Esophagus muscularis mucosa (tissue), 4 donors: ENCODE results near the gene CA12. TPM values are rescaled to one million over a fixed set of nuclear protein-coding genes. Genes with fewer than 3 reads are reported as not detected.

Experiments used
- DNase-seq: peaks from one replicate; pipeline ENCODE4 v3.0.0-alpha.2; 2017; ENCODE audit errors: extremely low spot score
- H3K27ac ChIP-seq, 4 donors: fragments of 200-600 bp; sonication (generic); replicated peaks in 1 of 4; 1 replicate in 3 of 4; 2 replicates in 1 of 4; pipeline ENCODE4 v1.5.1; 2016 to 2019; ENCODE audit warnings: mild to moderate bottlenecking in 1 of 4
- H3K27me3 ChIP-seq, 4 donors: fragments of 200-600 bp; sonication (generic); one replicate each; pipeline versions ENCODE4 v1.5.1 to v1.6.0; 2016 to 2019
- H3K36me3 ChIP-seq, 4 donors: fragments of 200-600 bp; sonication (generic); one replicate each; pipeline ENCODE4 v1.5.1; 2016 to 2019
- H3K4me1 ChIP-seq, 4 donors: fragments of 200-600 bp; sonication (generic); one replicate each; pipeline ENCODE4 v1.5.1; 2016 to 2019
- H3K4me3 ChIP-seq, 4 donors: fragments of 200-600 bp; sonication (generic); 1 replicate in 2 of 4; 2 replicates in 2 of 4; pipeline ENCODE4 v1.5.1; 2016 to 2019; ENCODE audit warnings: mild to moderate bottlenecking in 4 of 4, moderate library complexity in 1 of 4
- H3K9me3 ChIP-seq, 4 donors: fragments of 200-600 bp; sonication (generic); 1 replicate in 3 of 4; 2 replicates in 1 of 4; pipeline ENCODE4 v1.5.1; 2016 to 2019
- EP300 ChIP-seq: sonication (generic); formaldehyde crosslinking; IDR thresholded peaks from one replicate; pipeline ENCODE4 v1.6.1; 2017; ENCODE audit warnings: antibody characterized with exemption
- POLR2A ChIP-seq: fragments of 450-650 bp; IDR thresholded peaks from one replicate; pipeline ENCODE4 v1.6.1; 2017; ENCODE audit warnings: antibody characterized with exemption, moderate library complexity, mild to moderate bottlenecking, low read depth
- POLR2AphosphoS5 ChIP-seq, 2 donors: sonication (generic); formaldehyde crosslinking; IDR thresholded peaks; one replicate each; pipeline ENCODE4 v1.6.1; 2017; ENCODE audit warnings: antibody characterized with exemption in 2 of 2
- WGBS: methylation state at CpG from one replicate; pipeline ENCODE4 v1.1.5; 2018; 5-methylcytosine and 5-hydroxymethylcytosine counted together
- intact Hi-C: fragments of 100-400 bp; cut with DNase I; formaldehyde crosslinking; loops from one replicate; pipeline ENCODE4 v1.15.1; 2023
- total RNA-seq, 4 donors: library from RNA; depleted of rRNA; stranded (reverse); fragments of >200 nt; gene quantifications; one replicate each; pipeline versions ENCODE4 v1.1.0 to v1.2.1, GENCODE V29; 2016
- TF ChIP-seq, protein P1 (sequence below), 3 experiments: fragments of 200-600 bp in 2 of 3; fragments of 450-650 bp in 1 of 3; sonication (generic) in 2 of 3; IDR thresholded peaks; one replicate each; pipeline ENCODE4 v1.5.1; 2017 to 2019; ENCODE audit warnings: antibody characterized with exemption in 3 of 3, mild to moderate bottlenecking in 2 of 3, moderate library complexity in 1 of 3

CA12 gene
- total RNA-seq, 4 donors from 2014 or later: 2.3 to 14.5 (median 6.0) TPM

DNA sequence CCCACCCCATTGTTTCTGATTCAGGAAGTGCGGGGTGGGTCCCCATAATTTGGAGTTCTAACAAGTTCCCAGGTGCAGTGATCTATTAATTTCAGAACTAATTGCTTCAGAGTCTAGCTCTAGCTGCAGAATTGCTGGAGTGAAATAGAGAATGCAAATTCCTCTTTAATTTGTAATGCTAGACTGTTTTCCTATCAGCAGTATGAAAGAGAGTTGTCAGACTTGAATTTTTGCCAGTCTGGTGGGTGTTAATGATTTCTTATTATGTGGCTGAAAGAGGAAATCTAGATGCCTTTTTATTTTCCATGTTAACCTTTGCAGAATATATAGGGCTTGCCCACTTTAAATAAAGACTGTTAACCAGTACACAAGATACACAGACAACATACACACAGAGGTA is 80.6 kb downstream of the CA12 start:
- 67% methylated on average over 1 of the region's 1 CpG for WGBS
- Histone ChIP-seq H3K27ac (no peak overlapping the region), H3K36me3 (peaks cover 18 to 83% (median 41%) of the 10 kb centered on the region in 4 donors), H3K4me1 (no peaks in the 10 kb centered on the region), H3K4me3 (no peak overlapping the region), H3K27me3 (no peaks in the 10 kb centered on the region), H3K9me3 (no peaks in the 10 kb centered on the region)
- intact Hi-C loops: no loop called here
- DNase-seq: no peak
- TF ChIP-seq EP300 (no peak), POLR2A (no peak), POLR2AphosphoS5 (IDR thresholded peaks at IDR 0.05) (no peak)
- TF ChIP-seq, protein P1, sequence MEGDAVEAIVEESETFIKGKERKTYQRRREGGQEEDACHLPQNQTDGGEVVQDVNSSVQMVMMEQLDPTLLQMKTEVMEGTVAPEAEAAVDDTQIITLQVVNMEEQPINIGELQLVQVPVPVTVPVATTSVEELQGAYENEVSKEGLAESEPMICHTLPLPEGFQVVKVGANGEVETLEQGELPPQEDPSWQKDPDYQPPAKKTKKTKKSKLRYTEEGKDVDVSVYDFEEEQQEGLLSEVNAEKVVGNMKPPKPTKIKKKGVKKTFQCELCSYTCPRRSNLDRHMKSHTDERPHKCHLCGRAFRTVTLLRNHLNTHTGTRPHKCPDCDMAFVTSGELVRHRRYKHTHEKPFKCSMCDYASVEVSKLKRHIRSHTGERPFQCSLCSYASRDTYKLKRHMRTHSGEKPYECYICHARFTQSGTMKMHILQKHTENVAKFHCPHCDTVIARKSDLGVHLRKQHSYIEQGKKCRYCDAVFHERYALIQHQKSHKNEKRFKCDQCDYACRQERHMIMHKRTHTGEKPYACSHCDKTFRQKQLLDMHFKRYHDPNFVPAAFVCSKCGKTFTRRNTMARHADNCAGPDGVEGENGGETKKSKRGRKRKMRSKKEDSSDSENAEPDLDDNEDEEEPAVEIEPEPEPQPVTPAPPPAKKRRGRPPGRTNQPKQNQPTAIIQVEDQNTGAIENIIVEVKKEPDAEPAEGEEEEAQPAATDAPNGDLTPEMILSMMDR (IDR thresholded peaks at IDR 0.05): no peak

DNA sequence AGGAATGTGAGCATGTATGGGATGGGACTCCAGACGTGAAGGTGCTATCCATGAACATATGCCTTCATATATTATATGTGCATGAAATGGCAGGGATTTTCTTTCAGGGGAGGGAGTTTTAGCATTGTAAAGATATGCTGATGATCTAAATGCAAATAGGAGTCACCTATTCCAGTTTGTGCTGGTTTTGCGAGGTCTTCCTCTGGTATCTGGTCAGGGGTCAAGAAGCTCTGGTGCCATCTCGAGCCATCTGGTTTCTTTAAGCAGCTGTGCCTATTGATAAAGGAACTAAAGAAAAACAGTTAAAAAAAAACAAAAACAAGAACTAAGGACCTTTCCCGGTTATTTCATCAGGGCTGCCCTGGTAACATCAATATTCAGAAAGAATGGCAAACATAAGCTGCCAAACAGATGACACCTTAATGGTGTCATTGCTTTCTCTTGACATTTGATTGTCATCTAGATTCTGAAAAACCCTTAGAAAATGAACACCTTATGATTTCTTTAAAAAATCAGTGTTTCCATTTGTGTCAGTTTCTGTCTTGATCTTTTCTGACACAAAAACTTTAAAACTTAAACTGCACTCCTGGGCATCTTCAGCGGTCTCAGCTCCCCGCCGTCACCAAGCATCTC is 81.6 kb downstream of the CA12 start:
- intact Hi-C loops: no loop called here
- H3K4me3 ChIP-seq: no peak overlapping the region
- no peaks in the 10 kb centered on the region for H3K9me3 ChIP-seq
- no peaks in the 10 kb centered on the region for H3K4me1 ChIP-seq
- TF ChIP-seq, protein P1 (IDR thresholded peaks at IDR 0.05): no peak
- TF ChIP-seq POLR2A (no peak), EP300 (no peak)
- 92% methylated on average over 7 of the region's 7 CpGs for WGBS
- DNase-seq: no peak
- peaks cover 12 to 75% (median 35%) of the 10 kb centered on the region in 4 donors for H3K36me3 ChIP-seq
- no peaks in the 10 kb centered on the region for H3K27me3 ChIP-seq
- H3K27ac ChIP-seq: no peak overlapping the region

DNA sequence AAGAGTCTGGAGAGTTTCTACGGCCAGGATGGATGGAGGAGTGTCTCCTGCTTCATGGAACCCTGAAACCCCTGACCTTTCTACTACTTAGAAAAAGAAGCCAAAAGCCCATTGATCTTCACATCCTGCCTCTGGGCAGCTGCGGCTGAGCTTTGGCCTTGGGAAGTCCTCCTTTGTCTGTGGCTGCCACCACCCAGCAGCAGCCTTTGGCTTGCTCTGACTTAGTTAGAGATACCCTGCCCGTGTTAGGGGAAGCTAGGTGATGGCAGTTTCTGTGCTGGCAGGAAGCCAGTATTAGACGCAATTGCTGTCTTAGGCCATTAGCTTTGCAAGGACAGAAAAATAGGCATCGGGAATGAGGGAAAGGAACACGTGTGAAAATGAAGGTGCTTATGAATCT is 85.5 kb downstream of the CA12 start:
- Histone ChIP-seq H3K9me3 (no peaks in the 10 kb centered on the region), H3K4me1 (peaks cover 0 to 8% (median 5%) of the 10 kb centered on the region in 4 donors), H3K36me3 (peaks cover 0 to 64% (median 19%) of the 10 kb centered on the region in 4 donors), H3K4me3 (no peak overlapping the region), H3K27me3 (no peaks in the 10 kb centered on the region), H3K27ac (no peak overlapping the region)
- DNase-seq: no peak
- TF ChIP-seq, protein P1 (IDR thresholded peaks at IDR 0.05): no peak
- TF ChIP-seq POLR2A (no peak), POLR2AphosphoS5 (IDR thresholded peaks at IDR 0.05) (no peak)
- intact Hi-C loops: no loop called here
- 80% methylated on average over 6 of the region's 6 CpGs for WGBS

DNA sequence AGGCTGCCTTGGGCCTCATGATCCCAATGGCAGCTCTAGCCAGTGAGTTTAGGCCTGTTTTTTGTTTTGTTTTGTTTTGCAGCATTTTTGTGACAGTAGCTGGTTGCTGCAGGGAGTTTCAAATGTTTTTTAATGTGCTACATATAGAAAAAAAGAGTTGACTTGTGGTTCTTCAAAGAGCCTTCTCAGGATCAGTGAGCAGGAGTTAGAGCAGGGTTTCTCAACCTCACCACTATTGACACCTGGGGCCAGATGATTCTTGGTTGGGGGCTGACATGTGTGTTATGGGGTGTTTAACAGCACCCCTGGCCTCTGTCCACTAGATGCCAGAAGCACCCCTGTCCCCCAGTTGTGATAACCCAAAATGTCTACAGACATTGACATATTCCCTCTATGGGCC is 86.3 kb downstream of the CA12 start:
- H3K27me3 ChIP-seq: no peaks in the 10 kb centered on the region
- H3K4me3 ChIP-seq: no peak overlapping the region
- no peak overlapping the region for H3K27ac ChIP-seq
- intact Hi-C loops: no loop called here
- no peak for TF ChIP-seq EP300
- TF ChIP-seq POLR2AphosphoS5 (IDR thresholded peaks at IDR 0.05): no peak
- TF ChIP-seq POLR2A: no peak
- TF ChIP-seq, protein P1 (IDR thresholded peaks at IDR 0.05): no peak
- peaks cover 0 to 9% (median 6%) of the 10 kb centered on the region in 4 donors for H3K4me1 ChIP-seq
- H3K36me3 ChIP-seq: peaks cover 0 to 61% (median 19%) of the 10 kb centered on the region in 4 donors
- no peak for DNase-seq
- H3K9me3 ChIP-seq: no peaks in the 10 kb centered on the region

DNA sequence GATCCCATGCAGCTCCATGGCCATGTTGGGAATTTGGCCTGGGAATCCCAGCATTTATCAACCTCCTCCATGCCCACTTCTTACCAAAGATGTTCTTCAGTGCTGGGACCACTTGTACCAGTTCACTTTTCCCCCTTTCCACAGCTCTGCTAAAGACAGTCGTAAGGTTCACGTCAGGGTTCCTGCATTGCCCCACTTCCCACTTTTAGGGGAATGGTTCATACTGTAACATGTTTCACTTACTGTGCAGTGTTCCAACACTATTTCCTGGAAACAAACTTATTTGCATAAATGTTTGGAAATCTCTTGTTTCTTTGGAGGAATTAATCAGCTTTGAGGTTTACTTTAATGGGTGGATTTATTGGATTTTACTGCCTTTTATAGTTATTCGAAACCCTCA is 87.3 kb downstream of the CA12 start:
- WGBS: 98% methylated on average over 3 of the region's 3 CpGs
- no peak for DNase-seq
- H3K27me3 ChIP-seq: no peaks in the 10 kb centered on the region
- no peaks in the 10 kb centered on the region for H3K9me3 ChIP-seq
- intact Hi-C loops: no loop called here
- H3K4me3 ChIP-seq: no peak overlapping the region
- TF ChIP-seq POLR2AphosphoS5 (IDR thresholded peaks at IDR 0.05) (no peak), POLR2A (no peak), EP300 (no peak)
- TF ChIP-seq, protein P1 (IDR thresholded peaks at IDR 0.05): no peak
- H3K27ac ChIP-seq: no peak overlapping the region
- H3K4me1 ChIP-seq: peaks cover 0 to 9% (median 6%) of the 10 kb centered on the region in 4 donors
- peaks cover 0 to 52% (median 16%) of the 10 kb centered on the region in 4 donors for H3K36me3 ChIP-seq
